Measurements from ENCODE around the gene CFHR4. TPM values are rescaled to one million over a fixed set of nuclear protein-coding genes. Genes with fewer than 3 reads are reported as not detected.

Gene CFHR4
- not detected in 2 replicates for total RNA-seq

DNA sequence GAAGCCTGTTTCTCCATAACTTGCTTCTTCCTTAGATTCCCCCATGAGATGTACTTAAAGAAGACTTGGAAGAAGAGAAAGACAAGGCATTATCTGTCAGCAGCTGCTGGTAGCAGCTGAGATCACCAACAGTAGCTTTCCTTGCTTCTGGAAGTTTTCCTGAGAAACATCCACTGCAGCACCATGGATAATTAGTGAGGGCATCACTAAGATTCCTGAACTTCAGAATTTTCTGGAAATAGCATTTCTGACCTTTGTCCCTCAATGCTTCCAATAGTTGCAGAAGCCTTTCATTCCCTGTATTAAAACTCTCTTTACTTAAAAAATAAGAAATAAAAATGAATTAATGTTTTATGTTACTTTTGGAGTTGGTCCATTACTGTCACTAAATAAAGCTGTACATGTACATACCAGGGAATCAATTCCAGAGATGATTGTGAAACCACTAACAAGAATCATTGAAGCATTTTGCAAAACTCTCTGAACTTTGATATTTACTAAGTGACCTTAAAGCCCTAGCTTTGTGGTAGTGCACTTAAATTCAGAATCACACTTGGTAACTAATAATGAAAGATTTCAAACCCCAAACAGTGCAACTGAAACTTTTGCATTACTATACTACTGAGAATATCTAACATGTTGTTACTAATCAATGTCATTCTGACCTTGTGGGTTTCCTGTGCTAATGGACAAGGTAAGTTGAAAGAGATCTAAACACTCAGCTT is at the start of gene CFHR4:
Gene CFHR4, plus strand, starts transcription at position 538 of the 725 bp plus-strand sequence. Its CDS starts 99 bp downstream, at position 637.

DNA sequence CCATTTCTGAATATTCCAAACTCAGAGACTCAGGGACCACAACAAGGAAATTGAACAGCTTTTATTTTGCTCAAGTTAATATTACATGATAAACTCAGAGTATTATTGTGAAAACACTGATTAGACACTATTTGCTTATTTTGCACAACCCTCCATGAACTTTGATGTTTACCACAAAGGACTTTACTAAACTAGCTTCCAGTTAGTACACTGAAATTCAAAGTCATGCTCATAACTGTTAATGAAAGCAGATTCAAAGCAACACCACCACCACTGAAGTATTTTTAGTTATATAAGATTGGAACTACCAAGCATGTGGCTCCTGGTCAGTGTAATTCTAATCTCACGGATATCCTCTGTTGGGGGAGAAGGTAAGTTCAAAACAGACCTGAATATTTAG is 55.7 kb downstream of the CFHR4 start, which contains the start of gene CFHR2:
Gene CFHR2, plus strand, starts transcription at position 171 of the 400 bp plus-strand sequence. Its CDS starts 143 bp downstream, at position 314.

Other genes starting within 250 kb of the CFHR4 start
- gene CFH, start 236.0 kb upstream of the CFHR4 start, total RNA-seq = 373 and 434 TPM in 2 replicates
- gene CFHR3, start 113.2 kb upstream of the CFHR4 start, total RNA-seq = 0.31 TPM in 1 of 2 replicates, not detected in the other
- 0.25 and 0.49 TPM in 2 replicates for gene CFHR1, start 68.3 kb upstream of the CFHR4 start, total RNA-seq
- not detected in 2 replicates for gene CFHR2, start 55.7 kb downstream of the CFHR4 start, total RNA-seq
- gene CFHR5, start 89.5 kb downstream of the CFHR4 start, total RNA-seq = not detected in 2 replicates
- not detected in 2 replicates for gene F13B, start 179.2 kb downstream of the CFHR4 start, total RNA-seq

All from cardiac ventricle fibroblast (primary cell).